Panc1 (cell line): ENCODE data around the gene SMAD6. TPM values are rescaled to one million over a fixed set of nuclear protein-coding genes. Genes with fewer than 3 reads are reported as not detected.

Source experiments
- ATAC-seq: fragments of 200-7000 bp; cut with Tn5 transposase; 2 replicates; pipeline ENCODE4 v1.9.1; 2020; ENCODE audit warnings: mild to moderate bottlenecking, moderate library complexity
- BruUV-seq: library from RNA; stranded (reverse); fragments of 400-500 nt; replicated peaks from 2 replicates; lab custom pipeline; 2021; lab: Mats Ljungman, UMichigan
- CTCF ChIA-PET: fragments of 300-600 bp; sonication (Branson Sonifier 250); formaldehyde crosslinking; loops from one replicate; lab custom pipeline; 2022; ENCODE audit warnings: antibody characterized with exemption; lab: Charles Lee
- POLR2A ChIA-PET: fragments of 300-600 bp; sonication (Branson Sonifier 250); formaldehyde crosslinking; loops from one replicate; lab custom pipeline; 2022; ENCODE audit warnings: antibody characterized with exemption; lab: Charles Lee
- DNase-seq: peaks from one replicate; pipeline ENCODE4 v3.0.0-alpha.2; 2010; ENCODE audit warnings: low read depth, low spot score
- H3K27ac ChIP-seq: 2 replicates; pipeline ENCODE4 v1.5.1; 2011; ENCODE audit warnings: mild to moderate bottlenecking, low read length, inconsistent platforms
- H3K27me3 ChIP-seq: fragments of 200-500 bp; sonication (Bioruptor generic); 2 replicates; pipeline ENCODE4 v1.6.0; 2014; ENCODE audit warnings: low read length, inconsistent platforms; ENCODE audit not compliant: control insufficient read depth, insufficient read depth
- H3K36me3 ChIP-seq: fragments of 200-500 bp; sonication (Bioruptor generic); 2 replicates; pipeline ENCODE4 v1.5.1; 2014; ENCODE audit warnings: inconsistent platforms, mild to moderate bottlenecking, low read length, moderate library complexity; ENCODE audit not compliant: control insufficient read depth, insufficient read depth
- H3K4me1 ChIP-seq: 2 replicates; pipeline ENCODE4 v1.5.1; 2011; ENCODE audit warnings: inconsistent platforms, mild to moderate bottlenecking, low read length, moderate library complexity; ENCODE audit not compliant: control insufficient read depth, insufficient read depth
- H3K4me3 ChIP-seq, 2 experiments: 2 replicates each; pipeline ENCODE4 v1.5.1; 2011 to 2012; ENCODE audit warnings: low read depth in 2 of 2, low read length in 2 of 2, mild to moderate bottlenecking in 2 of 2, inconsistent platforms in 1 of 2, moderate library complexity in 1 of 2
- H3K9me3 ChIP-seq: fragments of 200-500 bp; sonication (Bioruptor generic); 2 replicates; pipeline ENCODE4 v1.5.1; 2014; ENCODE audit warnings: low read depth, mild to moderate bottlenecking, inconsistent platforms, low read length, moderate library complexity; ENCODE audit not compliant: control insufficient read depth, insufficient read depth
- CTCF ChIP-seq: fragments of 450-650 bp; IDR thresholded peaks from 2 replicates; pipeline ENCODE4 v1.5.1; 2017; ENCODE audit warnings: mild to moderate bottlenecking
- POLR2AphosphoS5 ChIP-seq: IDR thresholded peaks from 2 replicates; pipeline ENCODE4 v1.6.1; 2012; ENCODE audit warnings: mild to moderate bottlenecking, low read depth, low read length, moderate library complexity
- REST ChIP-seq, 2 experiments: IDR thresholded peaks; 2 replicates each; pipeline ENCODE4 v1.6.1; 2011 to 2012; ENCODE audit warnings: low read depth in 2 of 2, control low read depth in 1 of 2, low read length in 1 of 2, mild to moderate bottlenecking in 1 of 2, moderate library complexity in 1 of 2; ENCODE audit not compliant: insufficient read depth in 1 of 2
- SIN3A ChIP-seq: IDR thresholded peaks from 2 replicates; pipeline ENCODE4 v1.6.1; 2012; ENCODE audit warnings: low read depth, mild to moderate bottlenecking, low read length, moderate library complexity, borderline replicate concordance; ENCODE audit not compliant: insufficient read depth
- TCF7L2 ChIP-seq: IDR thresholded peaks from 2 replicates; pipeline ENCODE4 v1.6.1; 2011; ENCODE audit warnings: mild to moderate bottlenecking, low read depth, low read length, inconsistent platforms
- in situ Hi-C: cut with HindIII; loops from 2 replicates; pipeline ENCODE4 v1.10.0; 2016; ENCODE audit warnings: low sequenced_read_pairs, low pct_unique_long_range_greater_than_20kb
- intact Hi-C: fragments of 100-400 bp; cut with micrococcal nuclease; formaldehyde crosslinking; loops from one replicate; pipeline ENCODE4 v1.10.0; 2022; ENCODE audit not compliant: unreplicated experiment
- total RNA-seq: library from RNA; stranded (reverse); gene quantifications from one replicate; pipeline ENCODE4 v1.2.1, GENCODE V29; 2021; ENCODE audit not compliant: unreplicated experiment

Gene SMAD6
- total RNA-seq, 1 experiment from 2014 or later = 45.9 TPM

GRCh38 chr15:66761726-66762595 lies 59.9 kb downstream of the SMAD6 start:
- no TSS peak for BruUV-seq
- CTCF ChIA-PET = no interaction called here

More at GRCh38 chr15:66761726-66762595, 59.9 kb downstream of the SMAD6 start:
- H3K9me3 ChIP-seq = no peaks in the 10 kb centered on the region
- no peak for DNase-seq
- no peaks in the 10 kb centered on the region for H3K36me3 ChIP-seq
- ATAC-seq = peak; percentile 4; the same call in 1 of the 2 replicates
- H3K27me3 ChIP-seq = no peaks in the 10 kb centered on the region
- peak overlapping the region; percentile 94 for H3K27ac ChIP-seq
- in situ Hi-C loops = no loop called here
- intact Hi-C loops = no loop called here
- no peak overlapping the region for H3K4me3 ChIP-seq
- POLR2A ChIA-PET = interaction anchor here (1.1 kb wide), 1 partner anchor 13 kb away, joined by 3 read pairs; no protein-coding TSS in a partner anchor
- peaks cover 95% of the 10 kb centered on the region for H3K4me1 ChIP-seq
- TF ChIP-seq POLR2AphosphoS5 (no peak; the same call in 1 of the 2 replicates), REST (IDR thresholded peaks at IDR 0.05; ENCODE audit: insufficient read depth in 1 of 2, low read depth in 2 of 2, low read length in 1 of 2) (no peak), CTCF (no peak), SIN3A (no peak), TCF7L2 (no peak)
